SK-N-SH (cell line): ENCODE measurements around the gene WDR48. TPM values are rescaled to one million over a fixed set of nuclear protein-coding genes. Genes with fewer than 3 reads are reported as not detected.

Source experiments
- CTCF ChIA-PET: fragments of 300-600, 350-600 bp; formaldehyde crosslinking; extraction: SDS; loops from one replicate; lab custom pipeline; 2021; lab: Yijun Ruan, JAX
- POLR2A ChIA-PET: fragments of 350-600 bp; sonication (Branson Sonifier 250); formaldehyde crosslinking; extraction: SDS; loops from one replicate; lab custom pipeline; 2020; ENCODE audit warnings: antibody characterized with exemption, inconsistent platforms; lab: Yijun Ruan, JAX
- DNase-seq: peaks from one replicate; pipeline ENCODE4 v3.0.0; 2012
- H2AFZ ChIP-seq: fragments of 200-600 bp; sonication (generic); 2 replicates; pipeline ENCODE4 v1.8.1; 2016; ENCODE audit warnings: antibody characterized with exemption, mild to moderate bottlenecking, low read depth
- H3F3A ChIP-seq: fragments of 200-600 bp; sonication (generic); replicated peaks from 2 replicates; pipeline ENCODE3; 2016; ENCODE audit warnings: antibody characterized with exemption, mild to moderate bottlenecking; ENCODE audit not compliant: insufficient read depth
- H3K27ac ChIP-seq, 2 experiments: fragments of 200-500 bp in 1 of 2; fragments of 200-600 bp in 1 of 2; sonication (Bioruptor generic) in 1 of 2; sonication (generic), shearing (Covaris generic) in 1 of 2; 2 replicates each; pipeline versions ENCODE4 v1.5.1 to v1.6.1; 2014 to 2016; ENCODE audit warnings: low read depth in 2 of 2, inconsistent platforms in 1 of 2, low read length in 1 of 2, mild to moderate bottlenecking in 1 of 2, mixed read lengths in 1 of 2
- H3K27me3 ChIP-seq: fragments of 200-600 bp; sonication (generic), shearing (Covaris generic); 2 replicates; pipeline ENCODE4 v1.6.1; 2016; ENCODE audit warnings: mixed run types; ENCODE audit not compliant: insufficient read depth
- H3K36me3 ChIP-seq, 2 experiments: fragments of 200-500 bp in 1 of 2; fragments of 200-600 bp in 1 of 2; sonication (Bioruptor generic) in 1 of 2; sonication (generic) in 1 of 2; replicated peaks in 1 of 2; 2 replicates each; pipeline versions ENCODE3 to v1.5.1; 2014 to 2016; ENCODE audit warnings: low read length in 1 of 2, mild to moderate bottlenecking in 1 of 2; ENCODE audit not compliant: insufficient read depth in 2 of 2, control insufficient read depth in 1 of 2
- H3K4me1 ChIP-seq, 2 experiments: fragments of 200-500 bp in 1 of 2; fragments of 200-600 bp in 1 of 2; sonication (Bioruptor generic) in 1 of 2; sonication (generic), shearing (Covaris generic) in 1 of 2; 2 replicates each; pipeline versions ENCODE4 v1.5.1 to v1.6.1; 2014 to 2016; ENCODE audit warnings: low read depth in 1 of 2, low read length in 1 of 2, mixed run types in 1 of 2; ENCODE audit not compliant: insufficient read depth in 2 of 2, control insufficient read depth in 1 of 2
- H3K4me2 ChIP-seq: fragments of 200-600 bp; sonication (generic), shearing (Covaris generic); 2 replicates; pipeline ENCODE4 v1.6.1; 2017; ENCODE audit warnings: mixed run types
- H3K4me3 ChIP-seq, 2 experiments: fragments of 200-500 bp in 1 of 2; fragments of 200-600 bp in 1 of 2; sonication (Bioruptor generic) in 1 of 2; sonication (generic), shearing (Covaris generic) in 1 of 2; 2 replicates each; pipeline versions ENCODE4 v1.5.1 to v1.8.1; 2014 to 2016; ENCODE audit warnings: low read depth in 2 of 2, inconsistent platforms in 1 of 2, low read length in 1 of 2, mild to moderate bottlenecking in 1 of 2, mixed read lengths in 1 of 2, moderate library complexity in 1 of 2
- H3K79me2 ChIP-seq: fragments of 200-600 bp; sonication (generic); 2 replicates; pipeline ENCODE4 v1.8.1; 2017; ENCODE audit warnings: mild to moderate bottlenecking; ENCODE audit not compliant: insufficient read depth
- H3K9ac ChIP-seq: fragments of 200-600 bp; sonication (generic); 2 replicates; pipeline ENCODE4 v1.6.1; 2017; ENCODE audit warnings: mixed run types
- H3K9me2 ChIP-seq: fragments of 200-600 bp; sonication (generic); 2 replicates; pipeline ENCODE4 v1.6.1; 2017; ENCODE audit warnings: mixed run types
- H3K9me3 ChIP-seq: fragments of 200-600 bp; sonication (generic); 2 replicates; pipeline ENCODE4 v1.6.1; 2017; ENCODE audit warnings: mixed run types, mild to moderate bottlenecking, moderate library complexity
- H4K20me1 ChIP-seq: fragments of 200-600 bp; sonication (generic); 2 replicates; pipeline ENCODE4 v1.6.1; 2017; ENCODE audit warnings: mild to moderate bottlenecking, mixed run types; ENCODE audit not compliant: insufficient read depth
- CHD2 ChIP-seq: fragments of 150-350 bp; IDR thresholded peaks from 2 replicates; pipeline ENCODE4 v1.6.1; 2018; ENCODE audit warnings: low read length; ENCODE audit not compliant: partially characterized antibody
- ELF1 ChIP-seq: IDR thresholded peaks from 2 replicates; pipeline ENCODE4 v1.4.0; 2012
- EP300 ChIP-seq, 2 experiments: IDR thresholded peaks; 2 replicates each; pipeline versions ENCODE4 v1.4.0 to v1.6.1; 2012; ENCODE audit warnings: borderline replicate concordance in 1 of 2, low read depth in 1 of 2, low read length in 1 of 2
- EZH2phosphoT487 ChIP-seq: fragments of 200-600 bp; sonication (generic); IDR thresholded peaks from 2 replicates; pipeline ENCODE4 v1.6.1; 2017; ENCODE audit warnings: low read depth, mixed run types, mild to moderate bottlenecking, antibody characterized with exemption, moderate library complexity, borderline replicate concordance
- FOXM1 ChIP-seq: IDR thresholded peaks from 2 replicates; pipeline ENCODE4 v1.4.0; 2012; ENCODE audit warnings: low read depth, mild to moderate bottlenecking
- GABPA ChIP-seq: IDR thresholded peaks from 2 replicates; pipeline ENCODE4 v1.4.0; 2012; ENCODE audit warnings: low read depth, mild to moderate bottlenecking
- MXI1 ChIP-seq: IDR thresholded peaks from 2 replicates; pipeline ENCODE4 v1.6.1; 2012; ENCODE audit warnings: mild to moderate bottlenecking, low read depth, low read length, improper control_type of control experiment
- NFIC ChIP-seq: IDR thresholded peaks from 2 replicates; pipeline ENCODE4 v1.4.0; 2012; ENCODE audit warnings: borderline replicate concordance
- NRF1 ChIP-seq: IDR thresholded peaks from 2 replicates; pipeline ENCODE4 v1.6.1; 2012; ENCODE audit warnings: low read depth, mild to moderate bottlenecking, low read length
- POLR2AphosphoS5 ChIP-seq: IDR thresholded peaks from 2 replicates; pipeline ENCODE4 v1.6.1; 2012; ENCODE audit warnings: low read depth, low read length
- RAD21 ChIP-seq: IDR thresholded peaks from 2 replicates; pipeline ENCODE4 v1.6.1; 2012; ENCODE audit warnings: mild to moderate bottlenecking, low read length
- RFX5 ChIP-seq: IDR thresholded peaks from 2 replicates; pipeline ENCODE4 v1.6.1; 2012; ENCODE audit warnings: mild to moderate bottlenecking, improper control_type of control experiment, low read length
- TAF1 ChIP-seq: IDR thresholded peaks from 2 replicates; pipeline ENCODE4 v1.6.1; 2012; ENCODE audit warnings: low read depth, mild to moderate bottlenecking, low read length, moderate library complexity, borderline replicate concordance
- WGBS: methylation state at CpG from one replicate; pipeline ENCODE4 v1.1.6; 2017; ENCODE audit warnings: low lambda C conversion rate; 5-methylcytosine and 5-hydroxymethylcytosine counted together
- polyA plus RNA-seq, 3 experiments: library from polyadenylated mRNA; depleted of rRNA; stranded (reverse); fragments of >200 nt; gene quantifications; 2 replicates each; pipeline ENCODE4 v1.2.3, GENCODE V29; 2012
- TF ChIP-seq, protein P1 (sequence below): IDR thresholded peaks from 2 replicates; pipeline ENCODE4; 2012
- TF ChIP-seq, protein P2 (sequence below): fragments of 150-350 bp; IDR thresholded peaks from 2 replicates; pipeline ENCODE4 v1.6.1; 2016; ENCODE audit warnings: mild to moderate bottlenecking, low read depth, low read length
- TF ChIP-seq, protein P3 (sequence below): IDR thresholded peaks from 2 replicates; pipeline ENCODE4 v1.4.0; 2012; ENCODE audit warnings: low read depth, borderline replicate concordance
- TF ChIP-seq, protein P4 (sequence below): fragments of 150-350 bp; IDR thresholded peaks from 2 replicates; pipeline ENCODE4 v1.6.1; 2017; ENCODE audit warnings: antibody characterized with exemption, low read length, low read depth, borderline replicate concordance

The WDR48 gene
- polyA plus RNA-seq, 1 of the 3 experiments (the other 2 are of a cell fraction), result 12.1 TPM

DNA sequence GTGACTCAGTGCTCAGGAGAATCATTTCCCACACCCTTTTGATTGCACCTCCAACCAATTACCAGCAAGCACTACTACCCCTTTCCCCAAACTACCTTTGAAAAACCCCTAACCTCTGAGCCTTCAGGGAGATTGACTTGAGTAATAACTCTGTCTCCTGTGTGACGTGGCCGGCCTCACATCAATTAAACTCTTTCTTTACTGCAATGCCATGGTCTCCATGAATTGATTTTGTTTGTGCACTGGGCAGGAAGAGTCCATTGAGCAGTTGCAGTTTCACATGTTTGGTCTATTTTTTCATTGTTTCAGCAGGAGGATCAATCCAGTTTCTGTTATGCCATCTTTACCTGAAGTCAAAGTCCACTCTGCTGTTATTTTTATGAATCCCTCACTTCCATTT is 32.5 kb upstream of the WDR48 start:
- TF ChIP-seq FOXM1 (no peak), GABPA (no peak), ELF1 (no peak), CHD2 (no peak), RFX5 (no peak), POLR2AphosphoS5 (no peak), RAD21 (no peak), EZH2phosphoT487 (no peak), MXI1 (no peak), NFIC (no peak), NRF1 (no peak), EP300 (IDR thresholded peaks at IDR 0.05; ENCODE audit: borderline replicate concordance in 1 of 2, low read depth in 1 of 2, low read length in 1 of 2) (no peak), TAF1 (no peak)
- TF ChIP-seq, protein P1, sequence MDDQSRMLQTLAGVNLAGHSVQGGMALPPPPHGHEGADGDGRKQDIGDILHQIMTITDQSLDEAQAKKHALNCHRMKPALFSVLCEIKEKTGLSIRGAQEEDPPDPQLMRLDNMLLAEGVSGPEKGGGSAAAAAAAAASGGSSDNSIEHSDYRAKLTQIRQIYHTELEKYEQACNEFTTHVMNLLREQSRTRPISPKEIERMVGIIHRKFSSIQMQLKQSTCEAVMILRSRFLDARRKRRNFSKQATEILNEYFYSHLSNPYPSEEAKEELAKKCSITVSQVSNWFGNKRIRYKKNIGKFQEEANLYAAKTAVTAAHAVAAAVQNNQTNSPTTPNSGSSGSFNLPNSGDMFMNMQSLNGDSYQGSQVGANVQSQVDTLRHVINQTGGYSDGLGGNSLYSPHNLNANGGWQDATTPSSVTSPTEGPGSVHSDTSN, result no peak
- TF ChIP-seq, protein P2, sequence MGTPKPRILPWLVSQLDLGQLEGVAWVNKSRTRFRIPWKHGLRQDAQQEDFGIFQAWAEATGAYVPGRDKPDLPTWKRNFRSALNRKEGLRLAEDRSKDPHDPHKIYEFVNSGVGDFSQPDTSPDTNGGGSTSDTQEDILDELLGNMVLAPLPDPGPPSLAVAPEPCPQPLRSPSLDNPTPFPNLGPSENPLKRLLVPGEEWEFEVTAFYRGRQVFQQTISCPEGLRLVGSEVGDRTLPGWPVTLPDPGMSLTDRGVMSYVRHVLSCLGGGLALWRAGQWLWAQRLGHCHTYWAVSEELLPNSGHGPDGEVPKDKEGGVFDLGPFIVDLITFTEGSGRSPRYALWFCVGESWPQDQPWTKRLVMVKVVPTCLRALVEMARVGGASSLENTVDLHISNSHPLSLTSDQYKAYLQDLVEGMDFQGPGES, result no peak
- TF ChIP-seq, protein P3, sequence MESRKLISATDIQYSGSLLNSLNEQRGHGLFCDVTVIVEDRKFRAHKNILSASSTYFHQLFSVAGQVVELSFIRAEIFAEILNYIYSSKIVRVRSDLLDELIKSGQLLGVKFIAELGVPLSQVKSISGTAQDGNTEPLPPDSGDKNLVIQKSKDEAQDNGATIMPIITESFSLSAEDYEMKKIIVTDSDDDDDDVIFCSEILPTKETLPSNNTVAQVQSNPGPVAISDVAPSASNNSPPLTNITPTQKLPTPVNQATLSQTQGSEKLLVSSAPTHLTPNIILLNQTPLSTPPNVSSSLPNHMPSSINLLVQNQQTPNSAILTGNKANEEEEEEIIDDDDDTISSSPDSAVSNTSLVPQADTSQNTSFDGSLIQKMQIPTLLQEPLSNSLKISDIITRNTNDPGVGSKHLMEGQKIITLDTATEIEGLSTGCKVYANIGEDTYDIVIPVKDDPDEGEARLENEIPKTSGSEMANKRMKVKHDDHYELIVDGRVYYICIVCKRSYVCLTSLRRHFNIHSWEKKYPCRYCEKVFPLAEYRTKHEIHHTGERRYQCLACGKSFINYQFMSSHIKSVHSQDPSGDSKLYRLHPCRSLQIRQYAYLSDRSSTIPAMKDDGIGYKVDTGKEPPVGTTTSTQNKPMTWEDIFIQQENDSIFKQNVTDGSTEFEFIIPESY, result no peak
- TF ChIP-seq, protein P4, sequence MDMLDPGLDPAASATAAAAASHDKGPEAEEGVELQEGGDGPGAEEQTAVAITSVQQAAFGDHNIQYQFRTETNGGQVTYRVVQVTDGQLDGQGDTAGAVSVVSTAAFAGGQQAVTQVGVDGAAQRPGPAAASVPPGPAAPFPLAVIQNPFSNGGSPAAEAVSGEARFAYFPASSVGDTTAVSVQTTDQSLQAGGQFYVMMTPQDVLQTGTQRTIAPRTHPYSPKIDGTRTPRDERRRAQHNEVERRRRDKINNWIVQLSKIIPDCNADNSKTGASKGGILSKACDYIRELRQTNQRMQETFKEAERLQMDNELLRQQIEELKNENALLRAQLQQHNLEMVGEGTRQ, result no peak
- TF ChIP-seq, all 33 proteins: peak for 0
- 61% methylated on average over 2 of the region's 2 CpGs for WGBS
- Histone ChIP-seq H3K9me2 (no peaks in the 10 kb centered on the region), H3K27ac (no peak overlapping the region), H3F3A (no peaks in the 10 kb centered on the region), H2AFZ (no peak overlapping the region), H3K27me3 (no peaks in the 10 kb centered on the region; the same call in 1 of the 2 replicates), H3K4me2 (no peak overlapping the region), H3K4me3 (no peak overlapping the region), H3K79me2 (no peaks in the 10 kb centered on the region), H3K36me3 (no peaks in the 10 kb centered on the region), H3K9me3 (no peaks in the 10 kb centered on the region), H4K20me1 (no peaks in the 10 kb centered on the region), H3K4me1 (peaks cover 0 to 4% of the 10 kb centered on the region in 2 experiments; a peak in 1 of 4 replicates), H3K9ac (no peak overlapping the region)
- DNase-seq, result no peak
- CTCF ChIA-PET, result interaction anchor here (1.0 to 5.1 kb wide), 2 partner anchors 11 to 363 kb away, joined by 3 to 27 read pairs; no protein-coding TSS in a partner anchor
- POLR2A ChIA-PET, result no interaction called here
